B cell (primary cell): ENCODE results near the gene PINLYP.

Source experiments
- CTCF ChIP-seq: fragments of 200-600 bp; IDR thresholded peaks from one replicate; pipeline ENCODE4 v1.8.0; 2022; ENCODE audit warnings: antibody characterized with exemption, mild to moderate bottlenecking
- EZH2 ChIP-seq: IDR thresholded peaks from 2 replicates; pipeline ENCODE4 v1.6.1; 2012; ENCODE audit warnings: borderline replicate concordance, low read depth, mild to moderate bottlenecking, moderate library complexity, low read length; ENCODE audit not compliant: insufficient read depth, poor library complexity, severe bottlenecking

DNA sequence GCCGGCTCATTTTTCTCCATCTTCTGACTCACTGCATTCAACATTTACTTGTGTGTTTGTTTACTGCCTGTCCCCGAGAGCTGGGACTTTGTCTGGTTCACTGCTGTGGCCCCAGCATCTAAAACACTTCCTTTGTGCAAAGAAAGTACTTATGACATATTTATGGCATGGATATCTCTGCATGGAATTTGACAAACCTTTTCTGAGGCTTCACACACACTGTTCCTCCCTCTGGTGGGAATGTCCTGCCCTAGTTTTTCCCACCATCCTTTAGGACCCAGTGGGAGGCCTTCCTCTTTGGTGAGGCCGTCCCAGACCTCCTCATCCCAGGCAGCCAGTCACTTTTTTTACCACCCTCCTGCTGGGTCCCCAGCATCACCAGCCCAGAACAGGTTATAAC, 34.9 kb downstream of the PINLYP start:
- TF ChIP-seq CTCF (no peak), EZH2 (no peak)
